Loucy (cell line): ENCODE data around the gene SAMD4B.

ENCODE experiments used
- H2AFZ ChIP-seq: fragments of 200-600 bp; sonication (generic); 2 replicates; pipeline ENCODE4 v1.6.0; 2016; ENCODE audit warnings: antibody characterized with exemption, mild to moderate bottlenecking, low read length, moderate library complexity
- H3F3A ChIP-seq: fragments of 200-600 bp; 2 replicates; pipeline ENCODE4 v1.6.0; 2016; ENCODE audit warnings: antibody characterized with exemption, low read depth, mild to moderate bottlenecking
- H3K27me3 ChIP-seq: fragments of 200-600 bp; sonication (generic); 2 replicates; pipeline ENCODE4 v1.6.1; 2014; ENCODE audit warnings: low read length, mild to moderate bottlenecking; ENCODE audit not compliant: insufficient read depth, poor library complexity, severe bottlenecking
- H3K36me3 ChIP-seq: fragments of 200-600 bp; sonication (generic); 2 replicates; pipeline ENCODE4 v1.6.1; 2016; ENCODE audit warnings: low read length; ENCODE audit not compliant: insufficient read depth
- H3K4me1 ChIP-seq: fragments of 200-600 bp; sonication (generic); 2 replicates; pipeline ENCODE4 v1.5.1; 2014; ENCODE audit warnings: low read length, mild to moderate bottlenecking; ENCODE audit not compliant: insufficient read depth, poor library complexity, severe bottlenecking
- H3K4me2 ChIP-seq: fragments of 200-600 bp; sonication (generic); 2 replicates; pipeline ENCODE4 v1.6.0; 2014; ENCODE audit warnings: antibody characterized with exemption, low read length, low read depth, mild to moderate bottlenecking; ENCODE audit not compliant: poor library complexity, severe bottlenecking
- H3K4me3 ChIP-seq: fragments of 200-600 bp; sonication (generic); 2 replicates; pipeline ENCODE4 v1.5.1; 2014; ENCODE audit warnings: low read length, mild to moderate bottlenecking, mixed read lengths; ENCODE audit not compliant: poor library complexity, severe bottlenecking
- H3K79me2 ChIP-seq: fragments of 200-600 bp; sonication (generic); 2 replicates; pipeline ENCODE4 v1.6.1; 2014; ENCODE audit warnings: low read length; ENCODE audit not compliant: insufficient read depth
- H3K9ac ChIP-seq: fragments of 200-600 bp; sonication (generic); 2 replicates; pipeline ENCODE4 v1.6.0; 2014; ENCODE audit warnings: mild to moderate bottlenecking, low read depth, low read length, moderate library complexity; ENCODE audit not compliant: poor library complexity, severe bottlenecking
- H3K9me2 ChIP-seq: fragments of 200-600 bp; sonication (generic); replicated peaks from 2 replicates; pipeline ENCODE4 v1.6.1; 2016; ENCODE audit warnings: low read depth, low read length, mixed read lengths
- H3K9me3 ChIP-seq: fragments of 200-600 bp; sonication (generic); 2 replicates; pipeline ENCODE4 v1.6.1; 2014; ENCODE audit warnings: mild to moderate bottlenecking, antibody characterized with exemption, low read length, low read depth; ENCODE audit not compliant: insufficient read depth
- H4K20me1 ChIP-seq: fragments of 200-600 bp; sonication (generic); 2 replicates; pipeline ENCODE4 v1.6.0; 2014; ENCODE audit warnings: antibody characterized with exemption, low read length, mild to moderate bottlenecking; ENCODE audit not compliant: insufficient read depth, poor library complexity, severe bottlenecking
- EZH2phosphoT487 ChIP-seq: fragments of 200-600 bp; IDR thresholded peaks from 2 replicates; pipeline ENCODE4 v1.6.1; 2018; ENCODE audit warnings: antibody characterized with exemption, mild to moderate bottlenecking, moderate library complexity, borderline replicate concordance
- TF ChIP-seq, protein P1 (sequence below): fragments of 200-600 bp; sonication (generic); conservative IDR thresholded peaks from 2 replicates; pipeline ENCODE4 v1.5.1; 2014; ENCODE audit warnings: mild to moderate bottlenecking, antibody characterized with exemption, low read length

The SAMD4B gene

GRCh38 chr19:39306075-39306474 lies 36.1 kb upstream of the SAMD4B start:
- no peaks in the 10 kb centered on the region for H3K79me2 ChIP-seq
- H3K9me2 ChIP-seq = no peaks in the 10 kb centered on the region
- H3K9ac ChIP-seq = no peak overlapping the region
- no peaks in the 10 kb centered on the region; the same call in 1 of the 2 replicates for H3K36me3 ChIP-seq
- no peaks in the 10 kb centered on the region for H3F3A ChIP-seq
- H3K27me3 ChIP-seq = no peaks in the 10 kb centered on the region
- H3K9me3 ChIP-seq = no peaks in the 10 kb centered on the region
- H3K4me2 ChIP-seq = no peak overlapping the region
- H2AFZ ChIP-seq = no peak overlapping the region
- H3K4me1 ChIP-seq = peaks cover 6% of the 10 kb centered on the region
- no peaks in the 10 kb centered on the region for H4K20me1 ChIP-seq
- TF ChIP-seq, protein P1, sequence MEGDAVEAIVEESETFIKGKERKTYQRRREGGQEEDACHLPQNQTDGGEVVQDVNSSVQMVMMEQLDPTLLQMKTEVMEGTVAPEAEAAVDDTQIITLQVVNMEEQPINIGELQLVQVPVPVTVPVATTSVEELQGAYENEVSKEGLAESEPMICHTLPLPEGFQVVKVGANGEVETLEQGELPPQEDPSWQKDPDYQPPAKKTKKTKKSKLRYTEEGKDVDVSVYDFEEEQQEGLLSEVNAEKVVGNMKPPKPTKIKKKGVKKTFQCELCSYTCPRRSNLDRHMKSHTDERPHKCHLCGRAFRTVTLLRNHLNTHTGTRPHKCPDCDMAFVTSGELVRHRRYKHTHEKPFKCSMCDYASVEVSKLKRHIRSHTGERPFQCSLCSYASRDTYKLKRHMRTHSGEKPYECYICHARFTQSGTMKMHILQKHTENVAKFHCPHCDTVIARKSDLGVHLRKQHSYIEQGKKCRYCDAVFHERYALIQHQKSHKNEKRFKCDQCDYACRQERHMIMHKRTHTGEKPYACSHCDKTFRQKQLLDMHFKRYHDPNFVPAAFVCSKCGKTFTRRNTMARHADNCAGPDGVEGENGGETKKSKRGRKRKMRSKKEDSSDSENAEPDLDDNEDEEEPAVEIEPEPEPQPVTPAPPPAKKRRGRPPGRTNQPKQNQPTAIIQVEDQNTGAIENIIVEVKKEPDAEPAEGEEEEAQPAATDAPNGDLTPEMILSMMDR = no peak
- TF ChIP-seq EZH2phosphoT487 = no peak
- H3K4me3 ChIP-seq = no peak overlapping the region

- Histone ChIP-seq H3F3A (no peaks in the 10 kb centered on the region), H3K4me3 (no peak overlapping the region), H3K9me3 (no peaks in the 10 kb centered on the region), H2AFZ (no peak overlapping the region), H3K27me3 (no peaks in the 10 kb centered on the region), H3K4me1 (peaks cover 6% of the 10 kb centered on the region), H3K36me3 (no peaks in the 10 kb centered on the region; the same call in 1 of the 2 replicates), H4K20me1 (no peaks in the 10 kb centered on the region), H3K9ac (no peak overlapping the region), H3K79me2 (no peaks in the 10 kb centered on the region), H3K4me2 (no peak overlapping the region), H3K9me2 (no peaks in the 10 kb centered on the region)
- no peak for TF ChIP-seq EZH2phosphoT487
- TF ChIP-seq, protein P1 = no peak
Measured at GRCh38 chr19:39307046-39307821, 35.0 kb upstream of the SAMD4B start.

GRCh38 chr19:39307822-39308530 lies 34.2 kb upstream of the SAMD4B start:
- H3K4me2 ChIP-seq = no peak overlapping the region
- TF ChIP-seq, protein P1 = no peak
- TF ChIP-seq EZH2phosphoT487 = no peak
- H3K4me3 ChIP-seq = no peak overlapping the region

More at GRCh38 chr19:39307822-39308530, 34.2 kb upstream of the SAMD4B start:
- Histone ChIP-seq H3K4me1 (peaks cover 6% of the 10 kb centered on the region), H3K79me2 (peaks cover 3% of the 10 kb centered on the region; the same call in 1 of the 2 replicates), H4K20me1 (no peaks in the 10 kb centered on the region), H3F3A (no peaks in the 10 kb centered on the region), H3K36me3 (no peaks in the 10 kb centered on the region; the same call in 1 of the 2 replicates), H3K27me3 (no peaks in the 10 kb centered on the region), H3K9me3 (no peaks in the 10 kb centered on the region), H2AFZ (no peak overlapping the region), H3K9me2 (no peaks in the 10 kb centered on the region), H3K9ac (no peak overlapping the region)
